H1 (cell line): ENCODE results near the gene ARHGEF11. TPM values are rescaled to one million over a fixed set of nuclear protein-coding genes. Genes with fewer than 3 reads are reported as not detected.

Experiments
- CBX5 ChIP-seq: fragments of 300-800, 300-1000 bp; sonication (generic); IDR thresholded peaks from 2 replicates; pipeline ENCODE4 v1.7.1; 2016; ENCODE audit warnings: antibody characterized with exemption, low read length, low read depth
- GTF2F1 ChIP-seq: IDR thresholded peaks from 2 replicates; pipeline ENCODE4 v1.6.1; 2012; ENCODE audit warnings: low read depth, low read length, improper control_type of control experiment, borderline replicate concordance
- NANOG ChIP-seq: IDR thresholded peaks from 2 replicates; pipeline ENCODE4 v1.6.1; 2011; ENCODE audit warnings: low read length, low read depth, mild to moderate bottlenecking, inconsistent platforms; ENCODE audit not compliant: insufficient read depth, poor library complexity, severe bottlenecking
- SRF ChIP-seq: IDR thresholded peaks from 2 replicates; pipeline ENCODE4 v1.6.1; 2011; ENCODE audit warnings: mild to moderate bottlenecking, low read depth, low read length, moderate library complexity
- polyA plus RNA-seq, 7 experiments: library from polyadenylated mRNA; depleted of rRNA in 3 of 7; stranded (reverse) in 5 of 7; unstranded in 2 of 7; fragments of >200 nt in 5 of 7; fragments of 200-250 nt in 2 of 7; gene quantifications; 1 replicate in 5 of 7; 2 replicates in 1 of 7; 4 replicates in 1 of 7; pipeline versions ENCODE4 v1.2.1 to v1.2.3, GENCODE V29; 2011 to 2013; ENCODE audit warnings: missing spikeins in 2 of 7, mixed read lengths in 2 of 7
- total RNA-seq: library from RNA; stranded (reverse); fragmentation: NEBNext Ultra II Directional; extraction: Animal tissue kit (Norgen Biotek cat#: 25700); gene quantifications from 2 replicates; pipeline ENCODE4 v1.2.1, GENCODE V29; 2021

The ARHGEF11 gene
- total and polyA plus RNA-seq, 2 of the 8 experiments (the other 6 are each of a cell fraction or from before 2014, with no cell fraction given), result 19.9 to 33.1 TPM

- TF ChIP-seq GTF2F1 (no peak), SRF (no peak), CBX5 (no peak), NANOG (no peak)
Measured at GRCh38 chr1:156911577-156912298, 133.8 kb downstream of the ARHGEF11 start (continued).
